Astrocyte (in vitro differentiated cells and primary cell): ENCODE results near the gene LINS1. TPM values are rescaled to one million over a fixed set of nuclear protein-coding genes. Genes with fewer than 3 reads are reported as not detected.

Experiments
- DNase-seq: peaks from one replicate; pipeline ENCODE4 v3.0.0-alpha.2; 2010; ENCODE audit warnings: low read depth
- FAIRE-seq: peaks from 2 replicates; lab custom pipeline; 2011; peaks lifted over from hg19 to GRCh38; lab: Jason Lieb, UNC
- H2AFZ ChIP-seq: 2 replicates; pipeline ENCODE4 v1.6.0; 2012; ENCODE audit warnings: low read depth, low read length, inconsistent platforms
- H3K27ac ChIP-seq: 2 replicates; pipeline ENCODE4 v1.5.1; 2011; ENCODE audit warnings: low read depth, low read length, inconsistent platforms
- H3K27me3 ChIP-seq: 2 replicates; pipeline ENCODE4 v1.6.0; 2011; ENCODE audit warnings: low read length, inconsistent platforms; ENCODE audit not compliant: insufficient read depth
- H3K36me3 ChIP-seq: 2 replicates; pipeline ENCODE4 v1.5.1; 2011; ENCODE audit warnings: low read length, inconsistent platforms; ENCODE audit not compliant: insufficient read depth
- H3K4me1 ChIP-seq: 2 replicates; pipeline ENCODE4 v1.5.1; 2011; ENCODE audit warnings: low read length, inconsistent platforms; ENCODE audit not compliant: insufficient read depth
- H3K4me2 ChIP-seq: 2 replicates; pipeline ENCODE4 v1.6.0; 2012; ENCODE audit warnings: low read length, inconsistent platforms
- H3K4me3 ChIP-seq: 2 replicates; pipeline ENCODE4 v1.5.1; 2011; ENCODE audit warnings: low read depth, mild to moderate bottlenecking, low read length, inconsistent platforms; ENCODE audit not compliant: insufficient read depth
- H3K79me2 ChIP-seq: 2 replicates; pipeline ENCODE4 v1.6.0; 2012; ENCODE audit warnings: mild to moderate bottlenecking, low read length, inconsistent platforms; ENCODE audit not compliant: insufficient read depth
- H3K9ac ChIP-seq: 2 replicates; pipeline ENCODE4 v1.6.0; 2012; ENCODE audit warnings: mild to moderate bottlenecking, low read length, inconsistent platforms
- H3K9me3 ChIP-seq: 2 replicates; pipeline ENCODE4 v1.5.1; 2012; ENCODE audit warnings: low read depth, mild to moderate bottlenecking, low read length, inconsistent platforms; ENCODE audit not compliant: insufficient read depth
- H4K20me1 ChIP-seq: 2 replicates; pipeline ENCODE4 v1.6.0; 2012; ENCODE audit warnings: low read length, inconsistent platforms; ENCODE audit not compliant: insufficient read depth
- H3K27ac Mint-ChIP-seq: one replicate; pipeline ENCODE4 v1.8.0; 2021; ENCODE audit warnings: mild to moderate bottlenecking, mixed read lengths; ENCODE audit not compliant: unreplicated experiment
- H3K27me3 Mint-ChIP-seq: one replicate; pipeline ENCODE4 v1.8.0; 2021; ENCODE audit warnings: low read depth, mixed read lengths; ENCODE audit not compliant: unreplicated experiment
- H3K36me3 Mint-ChIP-seq: one replicate; pipeline ENCODE4 v1.8.0; 2021; ENCODE audit warnings: low read depth, mixed read lengths; ENCODE audit not compliant: unreplicated experiment
- H3K4me1 Mint-ChIP-seq: one replicate; pipeline ENCODE4 v1.8.0; 2021; ENCODE audit warnings: low read depth, mixed read lengths; ENCODE audit not compliant: unreplicated experiment
- H3K4me3 Mint-ChIP-seq: one replicate; pipeline ENCODE4 v1.8.0; 2021; ENCODE audit warnings: mild to moderate bottlenecking, moderate library complexity, mixed read lengths; ENCODE audit not compliant: unreplicated experiment
- H3K9me3 Mint-ChIP-seq: one replicate; pipeline ENCODE4 v1.8.0; 2021; ENCODE audit warnings: mild to moderate bottlenecking, mixed read lengths; ENCODE audit not compliant: unreplicated experiment
- EZH2 ChIP-seq: IDR thresholded peaks from 2 replicates; pipeline ENCODE4 v1.6.1; 2012; ENCODE audit warnings: mild to moderate bottlenecking, low read length, inconsistent platforms; ENCODE audit not compliant: insufficient read depth
- total RNA-seq: library from RNA; stranded (reverse); gene quantifications from 2 replicates; pipeline ENCODE4 v1.2.1, GENCODE V29; 2021
- TF ChIP-seq, protein P1 (sequence below): IDR thresholded peaks from 2 replicates; pipeline ENCODE4 v1.5.1; 2011; ENCODE audit warnings: low read depth, mild to moderate bottlenecking, inconsistent platforms, low read length, moderate library complexity; ENCODE audit not compliant: insufficient read depth

LINS1 gene
- total RNA-seq, 1 donor from 2014 or later, result 10.7 TPM

GRCh38 chr15:100588638-100589242 lies 13.2 kb downstream of the LINS1 start:
- no peak for TF ChIP-seq EZH2
- TF ChIP-seq, protein P1, sequence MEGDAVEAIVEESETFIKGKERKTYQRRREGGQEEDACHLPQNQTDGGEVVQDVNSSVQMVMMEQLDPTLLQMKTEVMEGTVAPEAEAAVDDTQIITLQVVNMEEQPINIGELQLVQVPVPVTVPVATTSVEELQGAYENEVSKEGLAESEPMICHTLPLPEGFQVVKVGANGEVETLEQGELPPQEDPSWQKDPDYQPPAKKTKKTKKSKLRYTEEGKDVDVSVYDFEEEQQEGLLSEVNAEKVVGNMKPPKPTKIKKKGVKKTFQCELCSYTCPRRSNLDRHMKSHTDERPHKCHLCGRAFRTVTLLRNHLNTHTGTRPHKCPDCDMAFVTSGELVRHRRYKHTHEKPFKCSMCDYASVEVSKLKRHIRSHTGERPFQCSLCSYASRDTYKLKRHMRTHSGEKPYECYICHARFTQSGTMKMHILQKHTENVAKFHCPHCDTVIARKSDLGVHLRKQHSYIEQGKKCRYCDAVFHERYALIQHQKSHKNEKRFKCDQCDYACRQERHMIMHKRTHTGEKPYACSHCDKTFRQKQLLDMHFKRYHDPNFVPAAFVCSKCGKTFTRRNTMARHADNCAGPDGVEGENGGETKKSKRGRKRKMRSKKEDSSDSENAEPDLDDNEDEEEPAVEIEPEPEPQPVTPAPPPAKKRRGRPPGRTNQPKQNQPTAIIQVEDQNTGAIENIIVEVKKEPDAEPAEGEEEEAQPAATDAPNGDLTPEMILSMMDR, result no peak
- H3K4me3 ChIP-seq, result no peak overlapping the region
- H3K4me3 Mint-ChIP-seq, result no peak overlapping the region
- H3K36me3 Mint-ChIP-seq, result peaks cover 12% of the 10 kb centered on the region
- peaks cover 72% of the 10 kb centered on the region for H3K79me2 ChIP-seq
- H3K27me3 ChIP-seq, result no peaks in the 10 kb centered on the region
- peaks cover 12% of the 10 kb centered on the region for H3K9me3 ChIP-seq
- H3K9ac ChIP-seq, result no peak overlapping the region
- no peak overlapping the region for H3K27ac Mint-ChIP-seq
- no peak overlapping the region for H3K4me2 ChIP-seq
- H3K27ac ChIP-seq, result no peak overlapping the region
- H4K20me1 ChIP-seq, result peaks cover 23% of the 10 kb centered on the region
- no peak for FAIRE-seq
- no peaks in the 10 kb centered on the region for H3K4me1 ChIP-seq
- no peaks in the 10 kb centered on the region for H3K4me1 Mint-ChIP-seq
- no peaks in the 10 kb centered on the region for H3K36me3 ChIP-seq
- H2AFZ ChIP-seq, result no peak overlapping the region
- peaks cover 4% of the 10 kb centered on the region for H3K9me3 Mint-ChIP-seq
- DNase-seq, result no peak
- no peaks in the 10 kb centered on the region for H3K27me3 Mint-ChIP-seq

GRCh38 chr15:100580414-100580813 lies 21.6 kb downstream of the LINS1 start:
- no peaks in the 10 kb centered on the region for H3K9me3 Mint-ChIP-seq
- H3K4me1 Mint-ChIP-seq, result peaks cover 3% of the 10 kb centered on the region
- no peak overlapping the region for H3K9ac ChIP-seq
- H3K4me1 ChIP-seq, result no peaks in the 10 kb centered on the region
- no peak for FAIRE-seq
- no peak for DNase-seq
- no peak overlapping the region for H3K27ac ChIP-seq
- H3K36me3 Mint-ChIP-seq, result no peaks in the 10 kb centered on the region
- no peak overlapping the region for H3K27ac Mint-ChIP-seq
- TF ChIP-seq EZH2, result no peak
- TF ChIP-seq, protein P1, result no peak
- H3K4me3 ChIP-seq, result no peak overlapping the region
- H3K27me3 Mint-ChIP-seq, result no peaks in the 10 kb centered on the region
- H4K20me1 ChIP-seq, result peaks cover 6% of the 10 kb centered on the region
- no peak overlapping the region for H3K4me3 Mint-ChIP-seq
- H3K9me3 ChIP-seq, result no peaks in the 10 kb centered on the region
- no peak overlapping the region for H2AFZ ChIP-seq
- peaks cover 3% of the 10 kb centered on the region for H3K36me3 ChIP-seq
- H3K27me3 ChIP-seq, result no peaks in the 10 kb centered on the region
- H3K4me2 ChIP-seq, result no peak overlapping the region
- H3K79me2 ChIP-seq, result peaks cover 18% of the 10 kb centered on the region

GRCh38 chr15:100573526-100573925 lies 28.5 kb downstream of the LINS1 start:
- Histone ChIP-seq H3K27ac (no peak overlapping the region), H3K9me3 (no peaks in the 10 kb centered on the region), H4K20me1 (no peaks in the 10 kb centered on the region), H2AFZ (no peak overlapping the region), H3K4me3 (no peak overlapping the region), H3K27me3 (no peaks in the 10 kb centered on the region), H3K4me1 (no peaks in the 10 kb centered on the region), H3K79me2 (no peaks in the 10 kb centered on the region), H3K9ac (no peak overlapping the region), H3K4me2 (no peak overlapping the region), H3K36me3 (peaks cover 5% of the 10 kb centered on the region)
- no peak overlapping the region for H3K4me3 Mint-ChIP-seq
- DNase-seq (no peak), FAIRE-seq (no peak)
- TF ChIP-seq EZH2, result no peak
- TF ChIP-seq, protein P1, result no peak
- no peaks in the 10 kb centered on the region for H3K27me3 Mint-ChIP-seq
- peaks cover 1% of the 10 kb centered on the region for H3K36me3 Mint-ChIP-seq
- no peaks in the 10 kb centered on the region for H3K4me1 Mint-ChIP-seq
- H3K27ac Mint-ChIP-seq, result no peak overlapping the region
- no peaks in the 10 kb centered on the region for H3K9me3 Mint-ChIP-seq
